ENCODE results near the gene SCO2.

- TF ChIP-seq POLR2A (IDR thresholded peaks at IDR 0.05) (no peak), CTCF (IDR thresholded peaks at IDR 0.05 in 8 of 11, conservative IDR thresholded peaks at IDR 0.05 in 3 of 11) (no peak), POLR2AphosphoS5 (IDR thresholded peaks at IDR 0.05) (no peak)
These were observed 18.6 kb downstream of the SCO2 start for GRCh38 chr22:50506611-50507420.
